GM18519 (cell line): Measurements from ENCODE around the gene CTNNA2.

Experiments
- ATAC-seq: cut with Tn5 transposase; IDR thresholded peaks from one replicate; pipeline ENCODE4 v1.9.1; 2021; ENCODE audit warnings: mild to moderate bottlenecking, moderate library complexity; ENCODE audit not compliant: unreplicated experiment, low FRiP score

The CTNNA2 gene

DNA sequence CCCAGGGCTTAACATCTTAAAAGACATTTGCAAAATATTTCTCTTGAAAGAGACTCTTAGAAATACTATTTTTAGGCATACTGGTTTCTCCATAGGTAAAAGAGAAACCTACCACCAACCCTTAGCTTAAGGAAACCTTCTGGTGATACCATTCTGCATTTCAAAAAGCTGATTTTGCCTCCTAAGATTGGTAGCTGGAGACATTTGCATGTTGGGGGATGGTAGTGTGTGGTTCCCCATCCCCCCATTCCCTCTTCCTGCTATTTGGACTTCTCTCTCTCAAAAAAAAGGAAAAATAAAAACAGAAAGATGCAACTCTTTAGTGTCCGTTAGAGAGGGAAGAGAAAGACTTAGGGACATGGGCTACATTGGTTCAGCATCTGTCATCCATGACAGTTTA, 787.5 kb downstream of the CTNNA2 start:
- ATAC-seq = no peak

GRCh38 chr2:80300954-80301353, 788.1 kb downstream of the CTNNA2 start:
- ATAC-seq = no peak

DNA sequence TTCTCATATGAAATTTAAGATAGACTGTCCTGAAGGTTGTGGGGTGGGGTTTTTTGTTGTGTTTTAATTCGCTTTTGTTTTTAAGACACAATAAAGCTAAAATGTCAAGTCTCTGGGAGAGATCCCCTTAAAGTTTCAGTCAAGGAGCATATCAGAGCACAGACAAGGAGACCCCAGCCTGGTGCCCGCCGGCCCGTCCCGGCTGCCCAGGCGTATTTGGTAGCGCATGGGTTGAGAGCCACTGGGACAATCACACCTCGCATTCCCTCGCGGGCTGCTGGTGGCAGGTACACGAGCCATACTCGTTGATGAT, 789.1 kb downstream of the CTNNA2 start:
- ATAC-seq = no peak

DNA sequence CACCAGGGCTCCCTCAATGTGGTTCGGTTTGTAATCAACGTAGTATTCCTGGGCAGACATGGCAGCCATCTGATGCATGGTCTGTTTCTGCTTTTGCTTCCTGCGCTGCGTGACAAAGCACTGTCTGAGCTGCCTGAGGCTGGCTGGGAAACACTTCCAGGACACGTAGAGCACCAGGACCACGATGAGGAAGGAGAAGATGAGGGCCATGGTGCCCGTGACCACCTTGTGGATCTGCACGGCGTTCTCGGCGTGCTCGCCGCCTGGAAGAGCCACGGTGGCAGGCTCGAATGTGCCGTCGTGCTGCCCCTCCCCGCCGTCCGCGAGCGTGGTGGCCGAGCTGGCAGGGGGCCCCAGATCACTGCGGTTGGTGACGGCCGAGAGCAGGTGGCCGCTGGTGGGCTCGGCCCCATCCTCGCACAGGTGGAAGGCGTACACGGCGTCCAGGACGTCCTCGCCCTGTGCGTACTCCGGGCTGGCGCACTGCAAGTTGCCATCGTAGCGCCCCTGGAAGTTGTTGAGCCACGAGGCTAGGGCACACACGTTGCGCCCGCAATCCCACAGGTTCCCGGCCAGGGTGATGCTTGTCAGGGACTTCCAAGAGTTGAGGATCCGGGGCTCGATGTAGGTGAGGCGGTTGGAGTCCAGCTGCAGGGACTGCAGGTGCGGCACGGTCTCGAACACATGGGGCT, 789.6 kb downstream of the CTNNA2 start:
- ATAC-seq = no peak

DNA sequence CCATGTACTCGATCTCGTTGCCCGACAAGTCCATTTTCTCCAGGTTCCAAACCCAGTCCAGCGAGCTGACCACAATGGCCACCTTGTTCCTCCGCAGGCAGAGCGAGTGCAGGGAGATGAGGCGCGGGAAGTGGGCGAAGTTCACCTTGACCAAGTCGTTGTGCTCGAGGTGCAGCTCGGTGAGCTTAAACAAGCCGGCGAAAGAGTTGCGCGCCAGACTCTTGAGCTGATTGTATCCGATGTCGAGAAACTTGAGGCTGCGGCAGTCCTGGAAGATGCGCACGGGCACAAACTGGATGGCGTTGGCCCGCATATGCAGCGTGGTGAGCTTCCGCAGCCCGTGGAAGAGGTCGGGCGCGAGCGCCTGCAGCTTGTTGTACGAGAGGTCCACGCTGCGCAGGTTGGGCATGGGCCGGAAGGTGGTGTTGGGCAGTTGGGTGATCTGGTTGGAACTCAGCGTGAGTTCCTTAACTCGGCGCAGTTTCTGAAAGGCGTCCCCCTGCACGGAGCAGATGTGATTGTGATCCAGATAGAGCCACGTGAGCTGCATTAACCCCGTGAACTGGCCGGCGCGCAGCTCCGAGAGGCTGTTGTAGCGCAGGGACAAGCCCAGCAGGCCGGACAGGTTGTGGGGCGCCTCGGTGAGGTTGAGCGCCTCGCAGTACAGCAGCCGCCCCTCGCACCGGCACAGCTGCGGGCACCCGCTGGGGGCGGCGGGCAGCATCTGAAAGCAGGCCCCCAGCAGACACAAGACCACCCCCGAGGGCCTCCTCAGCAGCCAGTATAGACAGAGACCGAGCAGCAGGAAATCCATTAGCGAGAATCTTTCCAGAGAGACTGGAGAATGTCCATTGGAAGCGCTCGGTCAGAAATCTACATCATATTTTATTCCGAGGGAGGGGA, 790.4 kb downstream of the CTNNA2 start:
- ATAC-seq = no peak

GRCh38 chr2:80303909-80304837, 791.3 kb downstream of the CTNNA2 start, which contains the start of gene LRRTM1:
LRRTM1 (minus strand) TSS chr2:80304752; CDS start chr2:80303819, 933 bp downstream.
- no peak for ATAC-seq

DNA sequence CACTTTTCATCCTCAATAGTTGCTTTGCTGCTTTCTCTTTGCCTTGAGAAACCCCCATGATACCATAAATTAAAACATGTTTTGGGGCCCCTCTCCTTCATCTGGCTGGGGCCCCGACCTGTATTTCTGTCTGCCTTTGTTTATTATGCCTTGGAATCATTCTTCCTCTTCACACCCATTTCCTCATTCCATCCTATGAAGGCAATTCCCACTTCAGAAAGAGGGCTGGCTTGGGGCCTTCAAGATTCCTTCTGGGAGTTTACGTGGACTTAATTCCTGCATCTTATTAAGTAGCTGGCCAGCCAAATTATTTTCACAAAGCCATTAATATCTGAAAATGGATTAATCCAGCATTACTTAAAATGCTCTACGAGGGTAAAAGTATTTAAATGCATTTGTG, 798.5 kb downstream of the CTNNA2 start:
- ATAC-seq = no peak

DNA sequence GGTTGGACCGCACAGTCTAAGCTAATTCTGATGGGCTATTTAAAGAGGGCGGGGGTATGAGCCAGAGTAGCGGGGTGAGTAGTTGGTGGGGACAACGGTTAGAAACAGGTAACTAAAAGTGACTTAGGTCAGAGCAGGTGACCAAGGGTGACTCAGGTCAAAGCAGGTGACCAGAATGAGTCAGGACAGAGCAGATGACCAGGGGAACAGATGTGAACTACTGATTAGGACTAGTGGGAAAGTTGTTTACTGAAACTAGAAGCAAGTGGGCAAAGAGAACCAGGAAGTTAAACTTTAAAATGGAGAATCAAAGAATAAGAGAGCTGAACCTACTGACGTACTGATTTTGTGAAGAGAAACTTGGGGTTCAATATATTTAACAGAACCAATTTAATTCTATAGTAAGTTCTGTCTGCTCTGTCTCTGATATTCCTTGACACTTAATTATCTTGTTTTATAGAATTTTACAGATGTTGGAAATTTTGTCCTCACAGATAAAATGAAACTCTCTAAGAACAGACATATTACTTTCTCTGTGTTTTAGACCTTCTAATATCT, 799.5 kb downstream of the CTNNA2 start:
- ATAC-seq = no peak

DNA sequence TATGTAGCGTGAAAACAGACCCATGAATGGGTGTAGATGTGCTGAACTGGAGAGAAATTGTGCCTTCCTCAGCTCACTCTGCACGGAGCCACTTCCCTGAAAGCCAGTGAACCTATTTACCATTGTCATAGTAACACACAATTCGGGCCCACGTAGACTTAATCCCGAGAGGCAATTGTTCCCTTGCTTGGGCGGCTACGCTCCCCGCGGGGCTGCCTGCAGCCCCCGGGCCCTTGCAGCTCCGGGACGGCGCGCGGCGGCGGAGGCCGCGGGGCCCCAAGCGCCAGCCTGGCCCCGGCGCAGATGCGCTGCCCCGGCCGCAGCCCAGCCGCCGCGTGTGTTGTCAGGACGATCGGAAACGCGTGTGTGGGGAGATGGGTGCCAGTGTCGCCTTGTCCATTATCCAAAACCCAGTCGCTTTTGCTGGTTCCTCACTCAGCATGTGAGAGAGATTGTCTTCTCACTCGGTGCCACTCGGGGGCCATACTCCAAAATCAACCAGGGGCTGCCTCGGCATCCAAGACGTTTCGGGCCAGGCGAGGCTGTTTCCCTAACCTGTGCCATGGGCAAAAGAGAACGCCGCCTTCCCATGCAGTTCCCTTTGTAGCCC, 809.6 kb downstream of the CTNNA2 start:
- no peak for ATAC-seq

- ATAC-seq = no peak
These were observed 810.1 kb downstream of the CTNNA2 start for GRCh38 chr2:80322958-80323357.

- ATAC-seq = no peak
These were observed 810.8 kb downstream of the CTNNA2 start for GRCh38 chr2:80323610-80324009.

DNA sequence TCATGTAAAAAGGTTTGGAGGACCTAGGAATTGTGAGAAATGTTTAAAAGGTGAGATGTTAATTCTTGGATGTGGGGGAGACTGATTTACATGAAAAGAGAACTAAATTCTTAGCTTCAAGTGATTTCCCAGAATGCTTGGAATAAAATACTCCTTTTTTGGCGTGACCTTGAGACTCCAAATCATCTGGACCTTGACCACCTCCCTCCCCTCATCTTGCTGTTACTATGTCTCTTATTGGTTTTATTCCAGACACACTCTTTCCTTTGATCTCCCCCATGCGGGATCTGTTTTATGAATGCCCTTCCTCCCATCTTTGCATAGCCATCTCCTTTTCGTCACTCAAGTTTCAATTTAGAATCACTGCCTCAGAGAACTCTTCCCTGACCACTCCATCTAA, 811.7 kb downstream of the CTNNA2 start:
- ATAC-seq = no peak

DNA sequence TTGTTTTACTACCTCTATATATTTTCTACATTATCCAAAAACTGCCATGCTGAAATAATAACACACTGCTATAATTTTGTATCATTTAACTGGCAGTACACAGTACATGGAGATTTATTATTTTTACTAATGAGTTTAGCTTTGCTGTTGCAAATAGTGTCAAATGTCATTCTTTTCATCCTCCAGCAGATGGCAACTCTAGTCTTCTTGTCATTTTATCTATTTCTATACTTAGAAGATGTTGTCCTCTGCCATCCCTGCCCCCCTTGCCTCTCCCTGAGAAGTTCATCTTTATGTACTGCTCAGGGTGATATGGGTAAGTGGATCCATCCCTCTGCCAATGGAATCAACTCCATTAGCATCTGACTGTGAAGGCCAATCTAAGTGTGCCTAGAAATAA, 813.4 kb downstream of the CTNNA2 start:
- ATAC-seq = peak; percentile 61

GRCh38 chr2:80326861-80327260, 814.0 kb downstream of the CTNNA2 start:
- ATAC-seq = no peak

GRCh38 chr2:80328159-80328571, 815.3 kb downstream of the CTNNA2 start:
- ATAC-seq = no peak

- no peak for ATAC-seq
These were observed 816.6 kb downstream of the CTNNA2 start for GRCh38 chr2:80329491-80329890.

- ATAC-seq = no peak
These were observed 817.9 kb downstream of the CTNNA2 start for GRCh38 chr2:80330527-80331450.

DNA sequence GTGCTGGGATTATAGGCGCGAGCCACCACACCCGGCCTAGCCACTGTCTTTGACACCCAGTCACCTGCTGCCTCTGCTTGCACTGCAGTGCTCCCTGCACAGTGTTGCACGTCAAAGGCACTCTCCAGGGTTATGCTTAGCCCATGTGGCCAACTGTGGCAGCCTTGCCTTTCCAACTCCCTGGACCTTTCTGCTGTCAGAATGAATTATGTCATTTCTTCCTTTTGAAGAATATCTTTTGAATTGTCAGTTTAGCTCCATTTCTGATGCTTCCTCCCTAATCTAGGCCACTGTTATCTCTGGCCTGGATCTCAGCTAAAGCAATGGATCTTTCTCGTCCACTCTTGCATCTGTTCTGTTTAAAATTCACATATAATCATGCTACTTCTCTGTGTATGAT, 821.0 kb downstream of the CTNNA2 start:
- ATAC-seq = no peak

DNA sequence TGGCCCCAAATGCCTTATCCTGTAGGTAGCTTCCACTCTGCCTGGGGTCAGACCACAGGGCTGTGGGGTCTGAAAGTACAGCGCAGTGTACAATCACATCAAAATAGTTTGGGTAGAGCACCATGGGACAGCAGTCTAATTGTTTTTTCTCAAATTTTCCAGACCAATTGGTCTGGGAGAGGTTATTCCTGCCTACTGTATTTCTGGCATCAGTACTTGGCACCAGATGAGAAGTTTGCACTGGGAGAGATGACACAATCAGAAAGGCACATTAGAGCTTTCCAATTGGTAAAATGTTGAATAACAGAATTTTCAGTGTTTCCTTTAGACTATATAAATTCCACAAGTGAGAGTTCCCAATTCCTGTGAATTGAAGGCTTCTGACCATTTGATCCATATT, 822.6 kb downstream of the CTNNA2 start:
- ATAC-seq = no peak
